OCI-LY1 (cell line): ENCODE data around the gene ICE1.
A peak's percentile ranks its signal among the peaks of the same experiment; 100 is the strongest.
"Not testable (repeated sequence)": the region's sequence is repeated elsewhere in the genome, so short reads cannot be mapped to it uniquely, and the experiment has no call there.

Experiments
- H2AFZ ChIP-seq: fragments of 200-600 bp; sonication (generic), shearing (Covaris generic); 2 replicates; pipeline ENCODE4 v1.6.0; 2014; ENCODE audit warnings: antibody characterized with exemption, mild to moderate bottlenecking, low read length
- H3F3A ChIP-seq: fragments of 200-600 bp; sonication (generic), shearing (Covaris generic); 2 replicates; pipeline ENCODE4 v1.6.0; 2014; ENCODE audit warnings: mild to moderate bottlenecking, antibody characterized with exemption, low read length, moderate library complexity; ENCODE audit not compliant: insufficient read depth
- H3K27ac ChIP-seq: fragments of 200-600 bp; sonication (generic); 2 replicates; pipeline ENCODE4 v1.5.1; 2014; ENCODE audit warnings: low read length, mixed run types, mild to moderate bottlenecking, low read depth; ENCODE audit not compliant: poor library complexity, severe bottlenecking
- H3K27me3 ChIP-seq: fragments of 200-600 bp; sonication (generic); 2 replicates; pipeline ENCODE4 v1.6.0; 2014; ENCODE audit warnings: antibody characterized with exemption, mild to moderate bottlenecking, low read length, moderate library complexity; ENCODE audit not compliant: insufficient read depth
- H3K36me3 ChIP-seq: fragments of 200-600 bp; sonication (generic); 2 replicates; pipeline ENCODE4 v1.6.1; 2014; ENCODE audit warnings: mild to moderate bottlenecking, antibody characterized with exemption, low read length, moderate library complexity, mixed read lengths; ENCODE audit not compliant: insufficient read depth
- H3K4me1 ChIP-seq: fragments of 200-600 bp; sonication (generic); 2 replicates; pipeline ENCODE4 v1.5.1; 2014; ENCODE audit warnings: mild to moderate bottlenecking, low read length, moderate library complexity; ENCODE audit not compliant: insufficient read depth, severe bottlenecking
- H3K4me2 ChIP-seq: fragments of 200-600 bp; sonication (generic), shearing (Covaris generic); 2 replicates; pipeline ENCODE4 v1.6.1; 2014; ENCODE audit warnings: low read length
- H3K4me3 ChIP-seq: fragments of 200-600 bp; sonication (generic); 2 replicates; pipeline ENCODE4 v1.5.1; 2014; ENCODE audit warnings: low read length, low read depth, mild to moderate bottlenecking, mixed read lengths; ENCODE audit not compliant: poor library complexity, severe bottlenecking
- H3K79me2 ChIP-seq: fragments of 200-600 bp; shearing (Covaris generic); 2 replicates; pipeline ENCODE4 v1.6.1; 2016; ENCODE audit warnings: mixed run types, low read length, mixed read lengths; ENCODE audit not compliant: insufficient read depth
- H3K9ac ChIP-seq: fragments of 200-600 bp; sonication (generic), shearing (Covaris generic); 2 replicates; pipeline ENCODE4 v1.6.1; 2014; ENCODE audit warnings: mild to moderate bottlenecking, low read length, mixed read lengths
- H3K9me2 ChIP-seq: fragments of 200-600 bp; sonication (generic), shearing (Covaris generic); 2 replicates; pipeline ENCODE4 v1.6.1; 2014; ENCODE audit warnings: low read depth, mild to moderate bottlenecking, low read length, mixed read lengths
- H3K9me3 ChIP-seq: fragments of 200-600 bp; shearing (Covaris generic); 2 replicates; pipeline ENCODE4 v1.6.1; 2014; ENCODE audit warnings: low read length, mixed read lengths
- H4K20me1 ChIP-seq: fragments of 200-600 bp; sonication (generic), shearing (Covaris generic); 2 replicates; pipeline ENCODE4 v1.6.0; 2016; ENCODE audit warnings: mild to moderate bottlenecking, low read length; ENCODE audit not compliant: insufficient read depth
- EZH2 ChIP-seq: fragments of 200-600 bp; sonication (generic), shearing (Covaris generic); IDR thresholded peaks from 2 replicates; pipeline ENCODE4 v1.8.0; 2017; ENCODE audit warnings: borderline replicate concordance, mixed run types, mild to moderate bottlenecking, antibody characterized with exemption, low read length, moderate library complexity, mixed read lengths
- TF ChIP-seq, protein P1 (sequence below): fragments of 200-600 bp; sonication (generic), shearing (Covaris generic); IDR thresholded peaks from 2 replicates; pipeline ENCODE4 v1.5.1; 2017; ENCODE audit warnings: mild to moderate bottlenecking, antibody characterized with exemption, low read length, moderate library complexity, mixed read lengths

Gene ICE1

DNA sequence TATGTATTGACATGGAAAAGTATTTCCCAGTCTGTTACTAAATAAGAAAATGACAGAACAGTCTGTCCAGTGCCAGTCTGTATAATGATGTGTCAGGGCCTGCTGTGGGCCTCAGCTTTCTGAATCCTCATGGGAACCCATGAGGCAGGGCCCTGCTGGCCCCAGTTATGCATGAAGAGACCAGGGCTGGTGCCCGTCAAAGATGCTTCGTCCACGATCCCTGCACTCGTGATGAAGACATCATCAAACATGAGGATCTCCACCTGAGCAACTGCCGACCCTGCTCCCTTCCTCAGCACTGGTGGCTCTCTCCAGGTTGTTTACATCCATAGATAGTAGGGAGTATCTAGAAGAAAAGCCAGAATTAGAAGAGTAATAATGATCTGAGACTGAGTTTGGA is 52.5 kb downstream of the ICE1 start:
- TF ChIP-seq, protein P1, sequence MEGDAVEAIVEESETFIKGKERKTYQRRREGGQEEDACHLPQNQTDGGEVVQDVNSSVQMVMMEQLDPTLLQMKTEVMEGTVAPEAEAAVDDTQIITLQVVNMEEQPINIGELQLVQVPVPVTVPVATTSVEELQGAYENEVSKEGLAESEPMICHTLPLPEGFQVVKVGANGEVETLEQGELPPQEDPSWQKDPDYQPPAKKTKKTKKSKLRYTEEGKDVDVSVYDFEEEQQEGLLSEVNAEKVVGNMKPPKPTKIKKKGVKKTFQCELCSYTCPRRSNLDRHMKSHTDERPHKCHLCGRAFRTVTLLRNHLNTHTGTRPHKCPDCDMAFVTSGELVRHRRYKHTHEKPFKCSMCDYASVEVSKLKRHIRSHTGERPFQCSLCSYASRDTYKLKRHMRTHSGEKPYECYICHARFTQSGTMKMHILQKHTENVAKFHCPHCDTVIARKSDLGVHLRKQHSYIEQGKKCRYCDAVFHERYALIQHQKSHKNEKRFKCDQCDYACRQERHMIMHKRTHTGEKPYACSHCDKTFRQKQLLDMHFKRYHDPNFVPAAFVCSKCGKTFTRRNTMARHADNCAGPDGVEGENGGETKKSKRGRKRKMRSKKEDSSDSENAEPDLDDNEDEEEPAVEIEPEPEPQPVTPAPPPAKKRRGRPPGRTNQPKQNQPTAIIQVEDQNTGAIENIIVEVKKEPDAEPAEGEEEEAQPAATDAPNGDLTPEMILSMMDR: no peak
- no peak for TF ChIP-seq EZH2
- Histone ChIP-seq H3K4me1 (no peaks in the 10 kb centered on the region), H3K9me2 (no peaks in the 10 kb centered on the region), H3K27me3 (no peaks in the 10 kb centered on the region), H2AFZ (no peak overlapping the region), H3K4me2 (no peak overlapping the region), H3K36me3 (peaks cover 35% of the 10 kb centered on the region), H3F3A (no peaks in the 10 kb centered on the region), H3K4me3 (no peak overlapping the region), H3K27ac (no peak overlapping the region), H3K79me2 (no peaks in the 10 kb centered on the region), H4K20me1 (no peaks in the 10 kb centered on the region), H3K9ac (no peak overlapping the region), H3K9me3 (no peaks in the 10 kb centered on the region)

DNA sequence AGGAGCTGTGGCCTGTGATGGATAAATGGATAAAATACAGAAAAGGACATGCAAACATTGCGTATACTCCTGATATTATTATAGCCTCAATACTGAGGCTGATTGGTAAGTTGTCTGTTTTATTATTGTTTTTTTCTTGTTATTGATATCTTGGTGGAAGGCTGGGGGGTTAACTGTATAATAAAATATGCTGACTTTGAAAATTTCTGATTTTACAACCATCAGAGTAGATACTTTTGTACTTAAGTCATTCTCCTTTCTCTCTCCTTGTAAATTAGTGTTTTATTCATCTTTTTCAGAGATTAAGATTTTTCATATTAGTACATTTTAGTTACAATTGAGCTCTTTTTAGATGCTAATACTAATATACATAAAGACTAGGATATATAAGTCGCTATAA is 53.5 kb downstream of the ICE1 start:
- Histone ChIP-seq H3K9ac (no peak overlapping the region), H3K36me3 (peaks cover 38% of the 10 kb centered on the region), H4K20me1 (no peaks in the 10 kb centered on the region)

DNA sequence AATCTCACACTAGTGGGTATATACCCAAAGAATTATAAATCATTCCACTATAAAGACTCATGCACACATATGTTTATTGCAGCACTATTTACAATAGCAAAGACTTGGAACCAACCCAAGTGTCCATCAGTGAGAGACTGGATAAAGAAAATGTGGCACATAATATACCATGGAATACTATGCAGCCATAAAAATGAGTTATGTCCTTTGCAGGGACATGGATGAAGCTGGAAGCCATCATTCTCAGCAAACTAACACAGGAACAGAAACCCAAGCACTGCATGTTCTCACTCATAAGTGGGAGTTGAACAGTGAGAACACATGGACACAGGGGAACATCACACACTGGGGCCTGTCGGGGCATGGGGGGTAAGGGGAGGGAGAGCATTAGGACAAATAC is 57.1 kb downstream of the ICE1 start:
- H3F3A ChIP-seq, H3K27me3 ChIP-seq, H4K20me1 ChIP-seq, H3K4me2 ChIP-seq, H2AFZ ChIP-seq, H3K79me2 ChIP-seq, H3K27ac ChIP-seq, H3K9ac ChIP-seq, H3K9me3 ChIP-seq, H3K9me2 ChIP-seq, H3K4me3 ChIP-seq: not testable (repeated sequence)
- Histone ChIP-seq H3K4me1 (peaks cover 14% of the 10 kb centered on the region), H3K36me3 (peaks cover 29% of the 10 kb centered on the region)

More for the DNA sequence above, 53.5 kb downstream of the ICE1 start:
- Histone ChIP-seq H3K4me2 (no peak overlapping the region), H3K27me3 (no peaks in the 10 kb centered on the region), H2AFZ (no peak overlapping the region), H3F3A (no peaks in the 10 kb centered on the region), H3K9me3 (no peaks in the 10 kb centered on the region), H3K9me2 (no peaks in the 10 kb centered on the region), H3K79me2 (no peaks in the 10 kb centered on the region), H3K4me1 (peaks cover 8% of the 10 kb centered on the region), H3K27ac (no peak overlapping the region), H3K4me3 (no peak overlapping the region)
- TF ChIP-seq EZH2: no peak
- TF ChIP-seq, protein P1: no peak

DNA sequence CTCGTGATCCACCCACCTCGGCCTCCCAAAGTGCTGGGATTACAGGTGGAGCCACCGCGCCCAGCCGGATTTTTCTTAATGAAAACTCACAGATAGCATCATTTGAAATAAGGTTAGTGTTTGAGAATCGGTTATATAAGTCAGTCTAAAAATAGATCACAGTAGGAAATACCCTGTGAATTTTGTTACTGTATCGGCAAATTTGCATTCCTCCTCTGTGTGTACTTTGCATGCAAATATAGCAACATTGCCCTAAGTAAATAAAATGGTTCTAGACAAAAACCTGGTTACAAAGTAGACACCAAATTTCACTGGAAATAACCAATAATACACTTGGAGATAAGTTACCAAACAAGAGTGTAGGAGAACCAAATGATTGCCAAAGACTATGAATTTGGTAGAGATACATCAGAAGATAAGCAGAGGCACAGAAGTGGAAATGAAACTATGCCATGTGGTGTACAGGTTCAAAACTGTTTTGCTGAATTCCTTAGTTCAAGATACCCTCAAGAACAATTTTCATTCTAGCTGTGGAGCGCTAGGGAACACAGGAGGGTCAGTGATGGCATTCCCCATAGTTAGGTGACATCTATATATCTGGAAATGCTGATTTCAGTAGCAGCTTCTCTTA is 58.1 kb downstream of the ICE1 start:
- H3K4me3 ChIP-seq: no peak overlapping the region
- no peak overlapping the region for H3K9ac ChIP-seq
- H3K27me3 ChIP-seq: no peaks in the 10 kb centered on the region
- H2AFZ ChIP-seq: no peak overlapping the region
- no peaks in the 10 kb centered on the region for H3K9me3 ChIP-seq
- peak overlapping the region; percentile 45 for H3K27ac ChIP-seq
- H3K4me1 ChIP-seq: peaks cover 14% of the 10 kb centered on the region
- peaks cover 19% of the 10 kb centered on the region for H3K36me3 ChIP-seq
- TF ChIP-seq EZH2: no peak
- TF ChIP-seq, protein P1: no peak
- H3F3A ChIP-seq: no peaks in the 10 kb centered on the region
- H3K4me2 ChIP-seq: no peak overlapping the region
- no peaks in the 10 kb centered on the region for H3K9me2 ChIP-seq
- H4K20me1 ChIP-seq: no peaks in the 10 kb centered on the region
- H3K79me2 ChIP-seq: no peaks in the 10 kb centered on the region
